Liver (tissue), 9 donors: Measurements from ENCODE around the gene CEP78. TPM values are rescaled to one million over a fixed set of nuclear protein-coding genes. Genes with fewer than 3 reads are reported as not detected.

Experiments
- DNase-seq: peaks from one replicate; pipeline ENCODE4 v3.0.0-alpha.2; 2017; ENCODE audit warnings: low spot score
- H3K27ac ChIP-seq, 2 donors: one replicate each; pipeline ENCODE4 v1.7.0; 2013; ENCODE audit warnings: inconsistent platforms in 2 of 2, low read length in 2 of 2, control low read depth in 1 of 2, low read depth in 1 of 2, mild to moderate bottlenecking in 1 of 2
- H3K27me3 ChIP-seq, 4 donors: one replicate each; pipeline versions ENCODE4 v1.6.1 to v1.7.0; 2013; ENCODE audit warnings: low read length in 3 of 4, inconsistent platforms in 1 of 4, mild to moderate bottlenecking in 1 of 4, moderate library complexity in 1 of 4; ENCODE audit not compliant: control insufficient read depth in 4 of 4, insufficient read depth in 4 of 4
- H3K36me3 ChIP-seq, 4 donors: one replicate each; pipeline versions ENCODE4 v1.6.1 to v1.7.0; 2013; ENCODE audit warnings: low read length in 3 of 4, mild to moderate bottlenecking in 3 of 4, low read depth in 1 of 4, moderate library complexity in 1 of 4; ENCODE audit not compliant: control insufficient read depth in 4 of 4, insufficient read depth in 3 of 4
- H3K4me1 ChIP-seq, 4 donors: one replicate each; pipeline versions ENCODE4 v1.6.1 to v1.7.0; 2013; ENCODE audit warnings: low read length in 3 of 4, mild to moderate bottlenecking in 3 of 4, moderate library complexity in 1 of 4; ENCODE audit not compliant: control insufficient read depth in 4 of 4, insufficient read depth in 4 of 4
- H3K4me3 ChIP-seq, 3 donors: one replicate each; pipeline versions ENCODE4 v1.6.1 to v1.7.0; 2013; ENCODE audit warnings: low read length in 3 of 3, control low read depth in 1 of 3, low read depth in 1 of 3, mild to moderate bottlenecking in 1 of 3
- H3K9ac ChIP-seq, 2 donors: one replicate each; pipeline ENCODE4 v1.7.0; 2013; ENCODE audit warnings: low read length in 2 of 2, mild to moderate bottlenecking in 2 of 2, moderate library complexity in 2 of 2, control low read depth in 1 of 2, low read depth in 1 of 2
- H3K9me3 ChIP-seq, 4 donors: one replicate each; pipeline versions ENCODE4 v1.6.1 to v1.7.0; 2013; ENCODE audit warnings: low read length in 3 of 4; ENCODE audit not compliant: control insufficient read depth in 4 of 4
- CTCF ChIP-seq: fragments of 150-350 bp; IDR thresholded peaks from 2 replicates; pipeline ENCODE4 v1.5.1; 2017; ENCODE audit warnings: improper control_type of control experiment, low read depth, low read length; ENCODE audit not compliant: missing input control
- EGR1 ChIP-seq, 2 donors: IDR thresholded peaks; 2 replicates each; pipeline ENCODE4 v1.6.1; 2016 to 2018; ENCODE audit warnings: antibody characterized with exemption in 2 of 2, low read depth in 2 of 2
- FOXA1 ChIP-seq: IDR thresholded peaks from 2 replicates; pipeline ENCODE4 v1.6.1; 2016; ENCODE audit warnings: antibody characterized with exemption
- FOXA2 ChIP-seq: IDR thresholded peaks from 2 replicates; pipeline ENCODE4 v1.6.1; 2016; ENCODE audit warnings: antibody characterized with exemption
- GABPA ChIP-seq, 2 donors: IDR thresholded peaks in 1 of 2; conservative IDR thresholded peaks in 1 of 2; 2 replicates each; pipeline ENCODE4 v1.6.1; 2016; ENCODE audit warnings: antibody characterized with exemption in 2 of 2, mild to moderate bottlenecking in 1 of 2, moderate library complexity in 1 of 2
- HNF4A ChIP-seq, 2 donors: conservative IDR thresholded peaks; 2 replicates each; pipeline ENCODE4 v1.6.1; 2016; ENCODE audit warnings: antibody characterized with exemption in 2 of 2, mild to moderate bottlenecking in 2 of 2
- HNF4G ChIP-seq: IDR thresholded peaks from 2 replicates; pipeline ENCODE4 v1.6.1; 2016; ENCODE audit warnings: antibody characterized with exemption
- JUND ChIP-seq, 2 donors: IDR thresholded peaks; 2 replicates each; pipeline ENCODE4 v1.6.1; 2016; ENCODE audit warnings: antibody characterized with exemption in 2 of 2
- NR2F2 ChIP-seq: IDR thresholded peaks from 2 replicates; pipeline ENCODE4 v1.6.1; 2016; ENCODE audit warnings: antibody characterized with exemption
- RAD21 ChIP-seq, 2 donors: IDR thresholded peaks; 2 replicates each; pipeline ENCODE4 v1.6.1; 2016; ENCODE audit warnings: antibody characterized with exemption in 2 of 2, mild to moderate bottlenecking in 2 of 2
- RXRA ChIP-seq, 2 donors: IDR thresholded peaks; 2 replicates each; pipeline ENCODE4 v1.6.1; 2017 to 2018; ENCODE audit warnings: antibody characterized with exemption in 2 of 2, mild to moderate bottlenecking in 1 of 2
- TAF1 ChIP-seq: conservative IDR thresholded peaks from 2 replicates; pipeline ENCODE4 v1.6.1; 2016; ENCODE audit warnings: antibody characterized with exemption, mild to moderate bottlenecking
- YY1 ChIP-seq: IDR thresholded peaks from 2 replicates; pipeline ENCODE4 v1.6.1; 2016; ENCODE audit warnings: antibody characterized with exemption, mild to moderate bottlenecking
- ZBTB33 ChIP-seq: IDR thresholded peaks from 2 replicates; pipeline ENCODE4 v1.6.1; 2016; ENCODE audit warnings: antibody characterized with exemption
- WGBS: extraction: QIAGEN DNeasy Blood & Tissue Kit; methylation state at CpG from one replicate; pipeline ENCODE4 v1.1.7; 2013; 5-methylcytosine and 5-hydroxymethylcytosine counted together
- polyA plus RNA-seq, 2 donors: library from polyadenylated mRNA; stranded (reverse) in 1 of 2; unstranded in 1 of 2; fragments of 200-250 nt in 1 of 2; fragments of >200 nt in 1 of 2; fragmentation: Nextera tagmentation in 1 of 2; extraction: Ambion mirVana in 1 of 2; gene quantifications; one replicate each; pipeline versions ENCODE4 v1.2.1 to v1.2.3, GENCODE V29; 2013 to 2015
- total RNA-seq, 2 donors: library from RNA; depleted of rRNA; stranded (reverse); fragments of >200 nt; gene quantifications; one replicate each; pipeline ENCODE4 v1.2.3, GENCODE V29; 2014
- TF ChIP-seq, protein P1 (sequence below): IDR thresholded peaks from 2 replicates; pipeline ENCODE4 v1.6.1; 2016; ENCODE audit warnings: antibody characterized with exemption, mild to moderate bottlenecking
- TF ChIP-seq, protein P2 (sequence below): IDR thresholded peaks from 2 replicates; pipeline ENCODE4 v1.6.1; 2016; ENCODE audit warnings: antibody characterized with exemption
- donor health status: healthy.
- donor health status: healthy.
- donor health status: healthy.
- donor health status: healthy.
- donor health status: healthy.

The CEP78 gene
- total and polyA plus RNA-seq, 4 donors = 2.6 to 12.0 (median 6.4) TPM

- TF ChIP-seq, protein P1, sequence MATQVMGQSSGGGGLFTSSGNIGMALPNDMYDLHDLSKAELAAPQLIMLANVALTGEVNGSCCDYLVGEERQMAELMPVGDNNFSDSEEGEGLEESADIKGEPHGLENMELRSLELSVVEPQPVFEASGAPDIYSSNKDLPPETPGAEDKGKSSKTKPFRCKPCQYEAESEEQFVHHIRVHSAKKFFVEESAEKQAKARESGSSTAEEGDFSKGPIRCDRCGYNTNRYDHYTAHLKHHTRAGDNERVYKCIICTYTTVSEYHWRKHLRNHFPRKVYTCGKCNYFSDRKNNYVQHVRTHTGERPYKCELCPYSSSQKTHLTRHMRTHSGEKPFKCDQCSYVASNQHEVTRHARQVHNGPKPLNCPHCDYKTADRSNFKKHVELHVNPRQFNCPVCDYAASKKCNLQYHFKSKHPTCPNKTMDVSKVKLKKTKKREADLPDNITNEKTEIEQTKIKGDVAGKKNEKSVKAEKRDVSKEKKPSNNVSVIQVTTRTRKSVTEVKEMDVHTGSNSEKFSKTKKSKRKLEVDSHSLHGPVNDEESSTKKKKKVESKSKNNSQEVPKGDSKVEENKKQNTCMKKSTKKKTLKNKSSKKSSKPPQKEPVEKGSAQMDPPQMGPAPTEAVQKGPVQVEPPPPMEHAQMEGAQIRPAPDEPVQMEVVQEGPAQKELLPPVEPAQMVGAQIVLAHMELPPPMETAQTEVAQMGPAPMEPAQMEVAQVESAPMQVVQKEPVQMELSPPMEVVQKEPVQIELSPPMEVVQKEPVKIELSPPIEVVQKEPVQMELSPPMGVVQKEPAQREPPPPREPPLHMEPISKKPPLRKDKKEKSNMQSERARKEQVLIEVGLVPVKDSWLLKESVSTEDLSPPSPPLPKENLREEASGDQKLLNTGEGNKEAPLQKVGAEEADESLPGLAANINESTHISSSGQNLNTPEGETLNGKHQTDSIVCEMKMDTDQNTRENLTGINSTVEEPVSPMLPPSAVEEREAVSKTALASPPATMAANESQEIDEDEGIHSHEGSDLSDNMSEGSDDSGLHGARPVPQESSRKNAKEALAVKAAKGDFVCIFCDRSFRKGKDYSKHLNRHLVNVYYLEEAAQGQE = no peak
Measured at GRCh38 chr9:78320030-78320693, 84.3 kb downstream of the CEP78 start (continued).

DNA sequence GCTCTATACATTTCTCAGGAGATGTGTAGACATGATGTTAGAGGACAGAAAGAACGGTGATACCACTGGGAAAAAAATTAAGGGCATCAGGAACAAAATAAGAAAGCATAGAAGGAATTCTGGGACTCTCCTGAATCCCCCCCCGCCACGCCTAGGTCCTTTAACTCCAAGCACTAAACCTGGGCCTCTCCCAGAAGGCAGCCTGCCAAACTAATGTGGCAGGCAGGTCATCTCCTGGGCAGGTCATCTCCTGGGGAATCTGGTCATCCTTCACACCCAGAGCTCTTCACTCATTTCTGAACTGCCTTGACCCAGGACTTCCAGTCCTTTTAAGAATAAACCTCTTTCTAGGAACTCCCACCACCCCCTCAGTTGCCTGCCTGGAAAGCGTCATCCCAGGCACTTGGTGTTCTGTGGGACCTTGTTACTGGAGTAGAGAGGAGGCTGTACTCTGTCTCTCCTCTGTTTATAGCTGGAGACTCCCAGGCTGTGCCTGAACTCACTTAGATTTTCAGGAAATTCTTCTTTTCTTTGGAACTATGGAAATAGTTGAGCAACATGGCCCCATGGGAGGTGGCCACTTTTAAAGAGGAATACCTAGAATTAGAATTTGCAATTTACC, 85.1 kb downstream of the CEP78 start:
- WGBS = 95% methylated on average over 4 of the region's 4 CpGs
- no peak for TF ChIP-seq NR2F2
- no peak for TF ChIP-seq EGR1 (IDR thresholded peaks at IDR 0.05; ENCODE audit: low read depth in 2 of 2)
- TF ChIP-seq, protein P2, sequence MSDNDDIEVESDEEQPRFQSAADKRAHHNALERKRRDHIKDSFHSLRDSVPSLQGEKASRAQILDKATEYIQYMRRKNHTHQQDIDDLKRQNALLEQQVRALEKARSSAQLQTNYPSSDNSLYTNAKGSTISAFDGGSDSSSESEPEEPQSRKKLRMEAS = no peak
- TF ChIP-seq TAF1 = no peak
- no peak for TF ChIP-seq FOXA2
- TF ChIP-seq ZBTB33 = no peak
- no peak for TF ChIP-seq FOXA1
- no peak for TF ChIP-seq HNF4A (conservative IDR thresholded peaks at IDR 0.05)
- no peak for TF ChIP-seq YY1
- no peak for TF ChIP-seq JUND (IDR thresholded peaks at IDR 0.05)
- no peak for TF ChIP-seq HNF4G
- no peak for TF ChIP-seq CTCF
- TF ChIP-seq RXRA (IDR thresholded peaks at IDR 0.05) = no peak
- no peak for TF ChIP-seq GABPA (IDR thresholded peaks at IDR 0.05 in 1 of 2, conservative IDR thresholded peaks at IDR 0.05 in 1 of 2)
- TF ChIP-seq, protein P1 = no peak
- TF ChIP-seq RAD21 (IDR thresholded peaks at IDR 0.05) = no peak
- DNase-seq = no peak
- Histone ChIP-seq H3K9me3 (no peaks in the 10 kb centered on the region), H3K27ac (no peak overlapping the region), H3K4me1 (peaks cover 0 to 2% (median 0%) of the 10 kb centered on the region in 4 donors), H3K9ac (no peak overlapping the region), H3K4me3 (no peak overlapping the region), H3K27me3 (no peaks in the 10 kb centered on the region), H3K36me3 (peaks cover 4 to 35% (median 19%) of the 10 kb centered on the region in 4 donors)
